ENCODE measurements around the gene RBM15. TPM values are rescaled to one million over a fixed set of nuclear protein-coding genes. Genes with fewer than 3 reads are reported as not detected.

The RBM15 gene
- total RNA-seq, 1 experiment from 2014 or later: 32.1 TPM

GRCh38 chr1:110293601-110294104 is 45.5 kb upstream of the RBM15 start:
- Histone ChIP-seq H3K9me3 (ENCODE audit: control insufficient read depth, insufficient read depth, low read depth, low read length) (no peaks in the 10 kb centered on the region), H3K27me3 (ENCODE audit: control insufficient read depth, insufficient read depth, low read length) (peaks cover 2% of the 10 kb centered on the region; the same call in 1 of the 2 replicates), H3K4me1 (ENCODE audit: control insufficient read depth, insufficient read depth, low read length) (peaks cover 10% of the 10 kb centered on the region), H3K36me3 (ENCODE audit: control insufficient read depth, insufficient read depth, low read length) (no peaks in the 10 kb centered on the region), H3K4me3 (ENCODE audit: low read depth in 2 of 2, low read length in 2 of 2) (no peak overlapping the region), H3K27ac (ENCODE audit: low read length) (no peak overlapping the region)
- TF ChIP-seq POLR2AphosphoS5 (IDR thresholded peaks at IDR 0.05; ENCODE audit: low read depth, low read length) (no peak), TCF7L2 (IDR thresholded peaks at IDR 0.05; ENCODE audit: low read depth, low read length) (no peak), CTCF (IDR thresholded peaks at IDR 0.05) (no peak), SIN3A (IDR thresholded peaks at IDR 0.05; ENCODE audit: borderline replicate concordance, insufficient read depth, low read depth, low read length) (no peak), REST (IDR thresholded peaks at IDR 0.05; ENCODE audit: insufficient read depth in 1 of 2, low read depth in 2 of 2, low read length in 1 of 2) (no peak)
- DNase-seq (ENCODE audit: low read depth, low spot score) (no peak), ATAC-seq (no peak)
- ChIA-PET CTCF (interaction anchor here (0.6 kb wide), 1 partner anchor 87 kb away, joined by 3 read pairs; no protein-coding TSS in a partner anchor), POLR2A (no interaction called here)
- in situ Hi-C loops (cut with HindIII; ENCODE audit: low pct_unique_long_range_greater_than_20kb, low sequenced_read_pairs): no loop called here
- intact Hi-C loops (cut with micrococcal nuclease; ENCODE audit: unreplicated experiment): no loop called here
- BruUV-seq (replicated peaks): no TSS peak

- intact Hi-C loops (cut with micrococcal nuclease; ENCODE audit: unreplicated experiment): no loop called here
- Histone ChIP-seq H3K4me1 (ENCODE audit: control insufficient read depth, insufficient read depth, low read length) (peaks cover 10% of the 10 kb centered on the region), H3K27ac (ENCODE audit: low read length) (no peak overlapping the region), H3K4me3 (ENCODE audit: low read depth in 2 of 2, low read length in 2 of 2) (no peak overlapping the region), H3K9me3 (ENCODE audit: control insufficient read depth, insufficient read depth, low read depth, low read length) (no peaks in the 10 kb centered on the region), H3K27me3 (ENCODE audit: control insufficient read depth, insufficient read depth, low read length) (peaks cover 2% of the 10 kb centered on the region; the same call in 1 of the 2 replicates), H3K36me3 (ENCODE audit: control insufficient read depth, insufficient read depth, low read length) (no peaks in the 10 kb centered on the region)
- no peak for ATAC-seq
- no peak for TF ChIP-seq SIN3A (IDR thresholded peaks at IDR 0.05; ENCODE audit: borderline replicate concordance, insufficient read depth, low read depth, low read length)
- no peak for TF ChIP-seq CTCF (IDR thresholded peaks at IDR 0.05)
- TF ChIP-seq POLR2AphosphoS5 (IDR thresholded peaks at IDR 0.05; ENCODE audit: low read depth, low read length): no peak
- TF ChIP-seq REST (IDR thresholded peaks at IDR 0.05; ENCODE audit: insufficient read depth in 1 of 2, low read depth in 2 of 2, low read length in 1 of 2): no peak
- no peak for TF ChIP-seq TCF7L2 (IDR thresholded peaks at IDR 0.05; ENCODE audit: low read depth, low read length)
- ChIA-PET POLR2A (no interaction called here), CTCF (no interaction called here)
- in situ Hi-C loops (cut with HindIII; ENCODE audit: low pct_unique_long_range_greater_than_20kb, low sequenced_read_pairs): no loop called here
- BruUV-seq (replicated peaks): no TSS peak
- DNase-seq (ENCODE audit: low read depth, low spot score): no peak
These were observed 44.9 kb upstream of the RBM15 start for GRCh38 chr1:110294308-110294707.
